ENCODE measurements around the gene FOSL1. TPM values are rescaled to one million over a fixed set of nuclear protein-coding genes. Genes with fewer than 3 reads are reported as not detected.

Gene FOSL1
- total RNA-seq, 1 experiment from 2014 or later, result 58.8 TPM

GRCh38 chr11:65883786-65884715, 16.1 kb downstream of the FOSL1 start:
- no peak overlapping the region for H3K4me2 ChIP-seq
- no peaks in the 10 kb centered on the region for H3K9me3 ChIP-seq (ENCODE audit: insufficient read depth, low read depth)
- no TSS peak for BruUV-seq (replicated peaks)
- no peaks in the 10 kb centered on the region for H4K20me1 ChIP-seq (ENCODE audit: insufficient read depth)
- intact Hi-C loops (cut with micrococcal nuclease; ENCODE audit: unreplicated experiment), result loop anchor here (1.0 to 10.0 kb wide), 3 partner anchors 105 to 181 kb away; no protein-coding TSS in a partner anchor
- H3F3A ChIP-seq (ENCODE audit: insufficient read depth, low read depth), result peaks cover 32% of the 10 kb centered on the region; the same call in 1 of the 2 replicates
- H3K27me3 ChIP-seq (ENCODE audit: insufficient read depth, low read depth), result no peaks in the 10 kb centered on the region
- no peak overlapping the region for H3K4me3 ChIP-seq
- H2AFZ ChIP-seq, result no peak overlapping the region
- CTCF ChIA-PET, result interaction anchor here (0.5 to 1.9 kb wide), 13 partner anchors 22 to 486 kb away, joined by 3 to 11 read pairs (median 5); partner anchors contain the start of genes KAT5 and SIPA1
- H3K4me1 ChIP-seq (replicated peaks; ENCODE audit: insufficient read depth), result peaks cover 16% of the 10 kb centered on the region
- peaks cover 16% of the 10 kb centered on the region for H3K79me2 ChIP-seq (ENCODE audit: low read depth)
- no peaks in the 10 kb centered on the region for H3K9me2 ChIP-seq (ENCODE audit: insufficient read depth)
- no peak for DNase-seq
- POLR2A ChIA-PET (ENCODE audit: unreplicated experiment), result interaction anchor here (0.6 to 1.0 kb wide), 5 partner anchors 13 to 1483 kb away, joined by 3 to 8 read pairs (median 4); no protein-coding TSS in a partner anchor
- no peak for TF ChIP-seq CTCF (conservative IDR thresholded peaks at IDR 0.05)
- no peak for TF ChIP-seq EZH2 (IDR thresholded peaks at IDR 0.05; ENCODE audit: low read depth)
- no peak overlapping the region for H3K27ac ChIP-seq
- H3K36me3 ChIP-seq (ENCODE audit: low read depth), result peaks cover 18% of the 10 kb centered on the region; the same call in 1 of the 2 replicates

DNA sequence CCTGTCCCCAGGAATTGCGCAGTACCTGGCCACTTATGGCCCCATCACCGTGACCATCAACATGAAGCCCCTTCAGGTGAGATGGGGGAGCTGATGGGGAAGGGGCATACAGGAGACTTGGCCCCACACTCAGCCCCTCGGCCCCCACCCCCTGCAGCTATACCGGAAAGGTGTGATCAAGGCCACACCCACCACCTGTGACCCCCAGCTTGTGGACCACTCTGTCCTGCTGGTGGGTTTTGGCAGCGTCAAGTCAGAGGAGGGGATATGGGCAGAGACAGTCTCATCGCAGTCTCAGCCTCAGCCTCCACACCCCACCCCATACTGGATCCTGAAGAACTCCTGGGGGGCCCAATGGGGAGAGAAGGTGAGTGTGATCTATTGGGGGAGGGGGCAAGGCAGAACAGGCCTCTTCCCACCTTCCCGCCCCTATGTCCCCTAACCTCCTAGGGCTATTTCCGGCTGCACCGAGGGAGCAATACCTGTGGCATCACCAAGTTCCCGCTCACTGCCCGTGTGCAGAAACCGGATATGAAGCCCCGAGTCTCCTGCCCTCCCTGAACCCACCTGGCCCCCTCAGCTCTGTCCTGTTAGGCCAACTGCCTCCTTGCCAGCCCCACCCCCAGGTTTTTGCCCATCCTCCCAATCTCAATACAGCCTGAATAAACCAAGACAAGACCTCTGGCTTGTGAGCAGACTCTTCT, 17.0 kb downstream of the FOSL1 start:
- ChIA-PET CTCF (interaction anchor here (1.1 to 1.9 kb wide), 2 partner anchors 108 to 171 kb away, joined by 3 to 11 read pairs; partner anchors contain the start of gene KAT5), POLR2A (ENCODE audit: unreplicated experiment) (no interaction called here)
- H3F3A ChIP-seq (ENCODE audit: insufficient read depth, low read depth), result peaks cover 31% of the 10 kb centered on the region; the same call in 1 of the 2 replicates
- intact Hi-C loops (cut with micrococcal nuclease; ENCODE audit: unreplicated experiment), result loop anchor here (10.0 kb wide), 1 partner anchor 182 kb away; no protein-coding TSS in a partner anchor
- no peaks in the 10 kb centered on the region for H3K9me2 ChIP-seq (ENCODE audit: insufficient read depth)
- H3K36me3 ChIP-seq (ENCODE audit: low read depth), result peaks cover 18% of the 10 kb centered on the region; the same call in 1 of the 2 replicates
- no peaks in the 10 kb centered on the region for H3K27me3 ChIP-seq (ENCODE audit: insufficient read depth, low read depth)
- no peaks in the 10 kb centered on the region for H3K9me3 ChIP-seq (ENCODE audit: insufficient read depth, low read depth)
- BruUV-seq (replicated peaks), result no TSS peak
- H3K4me2 ChIP-seq, result no peak overlapping the region
- H4K20me1 ChIP-seq (ENCODE audit: insufficient read depth), result no peaks in the 10 kb centered on the region
- H3K27ac ChIP-seq, result no peak overlapping the region
- no peak overlapping the region for H3K4me3 ChIP-seq
- H2AFZ ChIP-seq, result no peak overlapping the region
- H3K79me2 ChIP-seq (ENCODE audit: low read depth), result peaks cover 16% of the 10 kb centered on the region
- no peak for DNase-seq
- peaks cover 12% of the 10 kb centered on the region; the same call in 1 of the 2 replicates for H3K4me1 ChIP-seq (replicated peaks; ENCODE audit: insufficient read depth)
- TF ChIP-seq EZH2 (IDR thresholded peaks at IDR 0.05; ENCODE audit: low read depth) (no peak), CTCF (conservative IDR thresholded peaks at IDR 0.05) (no peak)
